ENCODE results near the gene CUX1. TPM values are rescaled to one million over a fixed set of nuclear protein-coding genes. Genes with fewer than 3 reads are reported as not detected.

Gene CUX1, protein sequence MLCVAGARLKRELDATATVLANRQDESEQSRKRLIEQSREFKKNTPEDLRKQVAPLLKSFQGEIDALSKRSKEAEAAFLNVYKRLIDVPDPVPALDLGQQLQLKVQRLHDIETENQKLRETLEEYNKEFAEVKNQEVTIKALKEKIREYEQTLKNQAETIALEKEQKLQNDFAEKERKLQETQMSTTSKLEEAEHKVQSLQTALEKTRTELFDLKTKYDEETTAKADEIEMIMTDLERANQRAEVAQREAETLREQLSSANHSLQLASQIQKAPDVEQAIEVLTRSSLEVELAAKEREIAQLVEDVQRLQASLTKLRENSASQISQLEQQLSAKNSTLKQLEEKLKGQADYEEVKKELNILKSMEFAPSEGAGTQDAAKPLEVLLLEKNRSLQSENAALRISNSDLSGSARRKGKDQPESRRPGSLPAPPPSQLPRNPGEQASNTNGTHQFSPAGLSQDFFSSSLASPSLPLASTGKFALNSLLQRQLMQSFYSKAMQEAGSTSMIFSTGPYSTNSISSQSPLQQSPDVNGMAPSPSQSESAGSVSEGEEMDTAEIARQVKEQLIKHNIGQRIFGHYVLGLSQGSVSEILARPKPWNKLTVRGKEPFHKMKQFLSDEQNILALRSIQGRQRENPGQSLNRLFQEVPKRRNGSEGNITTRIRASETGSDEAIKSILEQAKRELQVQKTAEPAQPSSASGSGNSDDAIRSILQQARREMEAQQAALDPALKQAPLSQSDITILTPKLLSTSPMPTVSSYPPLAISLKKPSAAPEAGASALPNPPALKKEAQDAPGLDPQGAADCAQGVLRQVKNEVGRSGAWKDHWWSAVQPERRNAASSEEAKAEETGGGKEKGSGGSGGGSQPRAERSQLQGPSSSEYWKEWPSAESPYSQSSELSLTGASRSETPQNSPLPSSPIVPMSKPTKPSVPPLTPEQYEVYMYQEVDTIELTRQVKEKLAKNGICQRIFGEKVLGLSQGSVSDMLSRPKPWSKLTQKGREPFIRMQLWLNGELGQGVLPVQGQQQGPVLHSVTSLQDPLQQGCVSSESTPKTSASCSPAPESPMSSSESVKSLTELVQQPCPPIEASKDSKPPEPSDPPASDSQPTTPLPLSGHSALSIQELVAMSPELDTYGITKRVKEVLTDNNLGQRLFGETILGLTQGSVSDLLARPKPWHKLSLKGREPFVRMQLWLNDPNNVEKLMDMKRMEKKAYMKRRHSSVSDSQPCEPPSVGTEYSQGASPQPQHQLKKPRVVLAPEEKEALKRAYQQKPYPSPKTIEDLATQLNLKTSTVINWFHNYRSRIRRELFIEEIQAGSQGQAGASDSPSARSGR (N-terminal part only)
- 156 TPM for total RNA-seq

DNA sequence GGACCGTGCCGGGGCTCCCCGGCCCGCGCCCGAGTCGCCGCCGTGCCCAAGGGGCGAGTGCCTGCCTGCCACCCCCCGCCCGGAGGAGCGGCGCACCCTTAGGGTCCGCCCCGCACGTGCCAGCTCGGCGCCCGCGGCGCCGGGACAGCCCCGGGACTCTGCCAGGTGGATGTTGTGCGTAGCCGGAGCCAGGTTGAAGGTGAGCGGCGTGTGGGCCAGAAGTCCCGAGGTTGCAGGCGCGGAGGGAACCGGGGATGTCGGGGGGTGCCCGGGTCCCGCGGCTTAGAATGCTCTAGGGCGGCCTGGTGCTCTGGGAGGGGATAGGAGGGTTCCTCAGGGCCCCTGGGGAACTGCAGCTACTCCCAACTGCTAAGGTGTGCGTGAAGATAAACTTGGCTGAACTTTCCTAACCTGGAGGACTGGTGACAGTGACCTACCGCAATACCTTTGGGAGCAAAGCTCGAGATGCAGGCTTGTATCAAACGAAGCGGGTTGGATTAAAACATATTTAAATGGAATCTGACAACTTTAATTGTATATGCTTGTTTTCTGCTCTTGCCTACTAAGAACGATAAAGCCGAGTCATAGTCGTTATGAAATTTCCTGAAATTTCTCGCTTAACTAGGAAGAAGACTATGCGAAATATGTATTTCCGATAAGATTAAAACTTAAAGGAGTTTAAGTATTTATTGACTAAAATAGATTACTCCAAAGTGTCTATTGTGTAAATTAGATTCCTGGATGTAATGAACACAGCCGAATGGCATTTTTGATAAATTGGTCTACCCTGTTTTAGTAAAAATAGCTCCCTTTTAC, at the start of gene CUX1:
TSS of gene CUX1 (plus strand) at position 156 of the 816 bp plus-strand sequence. CDS start at position 170, 14 bp downstream.
- ATAC-seq (no peak), DNase-seq (ENCODE audit: low spot score) (no peak)
- intact Hi-C loops (cut with DNase I) = loop anchor here (10.0 kb wide), 1 partner anchor 123 kb away; no protein-coding TSS in a partner anchor

DNA sequence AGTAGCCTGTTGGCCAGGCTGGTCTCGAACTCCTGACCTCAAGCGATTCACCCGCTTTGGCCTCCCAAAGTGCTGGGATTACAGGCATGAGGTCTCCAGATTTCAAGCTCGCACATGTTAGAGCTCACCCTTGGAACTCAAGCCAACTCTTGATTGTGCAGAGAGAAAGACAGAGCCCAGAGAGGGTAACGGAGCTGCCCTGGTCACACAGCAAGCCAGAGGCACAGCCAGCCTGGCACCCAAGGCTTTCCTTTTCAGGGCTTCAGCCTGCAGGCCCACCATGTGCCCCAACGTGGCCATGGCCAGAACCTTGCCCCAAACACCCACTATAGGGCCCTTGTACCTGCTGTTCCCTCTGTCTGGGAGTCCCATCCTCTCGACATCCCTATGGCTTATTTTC, 49.1 kb upstream of the CUX1 start:
- ATAC-seq (no peak), DNase-seq (ENCODE audit: low spot score) (no peak)
- intact Hi-C loops (cut with DNase I) = no loop called here

GRCh38 chr7:101770466-101770865, 47.0 kb upstream of the CUX1 start:
- no peak for ATAC-seq
- intact Hi-C loops (cut with DNase I) = loop anchor here (10.0 kb wide), 1 partner anchor 896 kb away; the partner anchor contains the start of gene SRRT

GRCh38 chr7:101772508-101773211, 44.8 kb upstream of the CUX1 start:
- ATAC-seq (no peak), DNase-seq (ENCODE audit: low spot score) (no peak)
- intact Hi-C loops (cut with DNase I) = loop anchor here (10.0 kb wide), 1 partner anchor 898 kb away; the partner anchor contains the start of gene SRRT

More at GRCh38 chr7:101770466-101770865, 47.0 kb upstream of the CUX1 start:
- DNase-seq (ENCODE audit: low spot score) = no peak

DNA sequence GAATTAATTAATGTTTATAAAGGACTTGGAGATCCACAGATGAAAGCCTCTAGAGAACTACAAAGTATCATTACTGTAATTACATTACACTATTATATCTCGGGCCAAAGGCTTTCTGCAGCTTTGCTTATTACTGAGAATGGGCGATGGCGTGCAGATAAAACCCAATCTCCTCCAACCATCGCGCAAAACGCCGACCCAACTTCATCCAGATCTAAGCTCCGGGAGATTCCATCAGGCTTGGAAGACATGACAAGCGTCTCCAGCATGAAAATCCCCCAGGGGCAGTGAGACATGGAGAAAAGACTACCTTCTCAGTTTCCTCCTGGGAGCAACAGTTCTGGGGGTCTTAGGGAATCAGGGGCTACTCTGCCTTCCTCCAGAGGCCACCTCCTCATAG, 42.2 kb upstream of the CUX1 start:
- DNase-seq (ENCODE audit: low spot score) (no peak), ATAC-seq (no peak)
- intact Hi-C loops (cut with DNase I) = loop anchor here (10.0 kb wide), 1 partner anchor 900 kb away; the partner anchor contains the start of gene SRRT

- intact Hi-C loops (cut with DNase I) = loop anchor here (10.0 kb wide), 1 partner anchor 903 kb away; the partner anchor contains the start of gene SRRT
- DNase-seq (ENCODE audit: low spot score) = no peak
- no peak for ATAC-seq
These were observed 39.3 kb upstream of the CUX1 start for GRCh38 chr7:101778026-101778580.

DNA sequence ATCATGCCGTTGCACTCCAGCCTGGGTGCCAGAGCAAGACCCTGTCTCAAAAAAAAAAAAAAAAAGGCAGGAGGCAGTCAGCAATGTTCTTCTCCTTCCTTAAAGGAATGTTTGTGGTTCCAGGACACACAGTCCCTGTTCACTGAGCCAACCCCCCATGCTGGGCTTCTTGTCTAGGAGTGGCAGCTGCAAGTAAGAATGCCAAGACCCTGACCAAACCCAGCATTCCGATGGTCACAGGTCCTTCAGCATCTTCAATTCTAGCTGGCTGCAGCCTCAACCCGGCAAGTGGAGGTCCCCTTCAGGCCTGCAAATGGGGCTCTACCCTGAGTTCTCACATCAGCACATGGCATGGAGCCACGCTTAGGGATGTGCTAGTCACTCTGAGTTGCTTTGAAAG, 38.2 kb upstream of the CUX1 start:
- DNase-seq (ENCODE audit: low spot score) (no peak), ATAC-seq (no peak)
- intact Hi-C loops (cut with DNase I) = loop anchor here (10.0 kb wide), 1 partner anchor 904 kb away; the partner anchor contains the start of gene SRRT

DNA sequence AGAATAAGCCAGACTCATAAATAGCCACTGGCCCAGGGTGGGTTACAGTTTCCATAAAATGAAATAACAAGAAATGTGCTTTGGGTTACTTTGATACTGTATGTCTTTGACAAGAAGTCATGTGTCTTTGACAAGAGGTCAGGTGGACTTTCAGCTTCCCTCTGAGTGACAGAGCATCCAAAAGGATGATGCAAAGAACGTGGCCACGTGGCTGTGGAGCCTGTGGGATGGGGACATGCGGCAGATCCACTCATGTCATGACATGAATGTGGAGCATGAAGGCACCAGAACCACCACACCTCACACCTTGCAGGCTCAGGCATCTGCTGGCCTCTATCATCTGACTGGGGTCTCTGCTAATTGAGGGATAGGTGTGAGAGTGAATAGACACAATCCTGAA, 37.1 kb upstream of the CUX1 start:
- no peak for DNase-seq (ENCODE audit: low spot score)
- intact Hi-C loops (cut with DNase I) = no loop called here
- no peak for ATAC-seq

DNA sequence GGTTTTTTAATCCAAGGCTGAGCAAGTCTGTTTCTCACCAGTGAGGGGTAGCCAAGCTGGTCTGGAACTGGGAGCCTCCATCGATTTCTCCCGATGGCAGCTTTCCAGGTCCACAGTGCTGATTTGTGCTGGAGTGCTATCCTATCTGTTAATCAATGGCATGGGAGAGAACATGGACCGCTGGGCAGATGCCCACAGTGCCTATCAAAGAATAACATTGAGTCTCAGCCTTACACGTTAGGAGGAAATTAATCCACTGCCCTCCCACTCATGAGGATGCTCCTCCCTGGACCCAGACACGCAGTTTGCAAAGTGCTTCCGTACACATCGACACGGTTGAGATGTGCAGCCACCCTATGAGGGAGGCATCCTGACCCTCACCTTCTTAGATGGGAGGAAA, 36.0 kb upstream of the CUX1 start:
- no peak for ATAC-seq
- DNase-seq (ENCODE audit: low spot score) = no peak
- intact Hi-C loops (cut with DNase I) = no loop called here

- ATAC-seq = no peak
- no peak for DNase-seq (ENCODE audit: low spot score)
- intact Hi-C loops (cut with DNase I) = no loop called here
These were observed 35.0 kb upstream of the CUX1 start for GRCh38 chr7:101782476-101782875.

- no peak for DNase-seq (ENCODE audit: low spot score)
- intact Hi-C loops (cut with DNase I) = no loop called here
- ATAC-seq = no peak
These were observed 34.5 kb upstream of the CUX1 start for GRCh38 chr7:101782896-101783295.

DNA sequence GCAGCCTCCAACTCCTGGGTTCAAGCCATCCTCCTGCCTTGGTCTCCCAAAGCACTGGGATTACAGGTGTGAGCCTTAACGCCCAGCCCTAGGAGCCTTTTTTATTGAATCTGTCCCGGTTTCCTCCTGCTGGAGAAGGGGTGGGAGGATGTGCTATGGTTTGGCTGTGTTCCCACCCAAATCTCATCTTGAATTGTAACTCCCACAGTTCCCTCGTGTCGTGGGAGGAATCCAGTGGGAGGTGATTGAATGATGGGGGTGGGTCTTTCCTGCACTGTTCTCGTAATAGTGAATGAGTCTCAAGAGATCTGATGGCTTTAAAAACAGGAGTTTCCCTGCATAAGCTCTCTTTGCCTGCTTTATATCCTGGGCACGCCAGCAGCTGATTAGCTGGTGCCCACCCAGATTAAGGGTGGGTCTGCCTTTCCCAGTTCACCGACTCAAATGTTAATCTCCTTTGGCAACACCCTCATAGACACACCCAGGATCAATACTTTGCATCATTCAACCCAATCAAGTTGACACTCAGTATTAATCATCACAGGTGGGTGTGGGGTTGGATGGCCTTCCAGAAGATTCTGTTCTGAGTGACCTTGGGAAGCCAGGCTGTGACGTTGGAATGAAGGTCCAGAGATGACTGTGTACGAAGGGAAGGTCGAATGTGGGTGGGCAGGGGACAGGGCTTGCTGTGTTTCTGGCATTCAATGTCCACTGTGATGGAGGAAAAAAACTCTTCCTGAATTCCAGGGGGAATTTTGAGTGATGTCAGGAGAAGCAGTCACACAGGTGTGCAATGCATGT, 33.8 kb upstream of the CUX1 start:
- intact Hi-C loops (cut with DNase I) = no loop called here
- ATAC-seq (no peak), DNase-seq (ENCODE audit: low spot score) (no peak)

DNA sequence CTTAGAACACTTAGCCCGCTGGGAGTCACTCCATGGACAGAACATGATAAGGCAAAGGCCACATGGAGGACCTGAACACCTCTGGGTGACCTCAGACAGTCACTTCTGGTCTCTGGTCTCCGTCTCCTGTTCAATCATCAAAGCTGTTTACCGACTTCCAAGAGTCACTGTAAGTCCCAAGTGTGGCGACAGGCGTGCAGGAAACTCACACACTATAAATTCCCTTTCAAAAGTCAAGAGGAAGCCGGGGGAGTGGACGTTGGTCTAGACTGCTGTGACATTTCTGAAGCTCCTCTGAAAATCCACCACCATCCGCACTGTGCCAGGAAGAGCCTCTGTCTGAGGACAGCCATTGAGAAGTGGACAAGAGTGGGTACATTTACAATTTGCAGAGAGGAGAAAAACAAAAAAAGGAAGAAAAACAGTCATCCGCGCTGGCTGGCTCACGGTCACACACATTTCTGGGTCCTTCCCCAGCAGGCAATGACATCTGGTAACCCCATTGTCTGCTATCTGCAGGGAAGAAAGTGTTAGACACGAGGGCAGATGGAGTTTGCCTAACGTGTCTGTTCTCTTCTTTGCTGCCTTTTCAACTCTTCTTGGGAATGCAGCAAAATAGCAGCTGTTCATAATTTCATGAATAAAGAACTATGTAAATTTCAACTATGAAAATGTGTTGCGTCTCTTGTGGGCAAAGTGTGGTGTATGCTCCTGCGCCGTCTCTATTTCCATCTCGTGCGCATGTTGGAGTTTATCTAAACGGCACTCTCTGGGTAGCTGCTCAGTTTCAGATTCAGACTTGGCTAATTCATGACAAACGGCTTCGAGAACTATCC, 32.9 kb upstream of the CUX1 start:
- intact Hi-C loops (cut with DNase I) = no loop called here
- DNase-seq (ENCODE audit: low spot score) = no peak
- peak; percentile 52 for ATAC-seq

DNA sequence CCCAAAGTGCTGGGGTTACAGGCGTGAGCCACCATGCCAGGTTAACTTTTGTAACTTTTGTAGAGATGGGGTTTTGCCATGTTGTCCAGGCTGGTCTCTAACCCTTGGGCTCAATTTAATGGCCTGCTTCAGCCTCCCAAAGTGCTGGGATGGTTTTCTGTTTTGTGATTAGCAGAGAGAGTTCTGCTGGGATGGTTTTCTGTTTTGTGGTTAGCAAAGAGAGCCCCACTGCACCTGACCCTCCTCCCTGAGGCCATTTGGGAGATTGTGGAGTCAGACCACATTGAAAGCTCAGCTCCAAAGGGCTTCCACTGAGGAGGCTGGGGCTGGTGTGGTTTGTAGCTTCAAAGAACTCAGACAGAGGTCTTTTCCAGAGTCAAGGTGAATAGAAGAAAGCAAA, 29.6 kb upstream of the CUX1 start:
- intact Hi-C loops (cut with DNase I) = no loop called here
- DNase-seq (ENCODE audit: low spot score) (no peak), ATAC-seq (no peak)

GRCh38 chr7:101788517-101788916, 28.9 kb upstream of the CUX1 start:
- no peak for DNase-seq (ENCODE audit: low spot score)
- no peak for ATAC-seq
- intact Hi-C loops (cut with DNase I) = no loop called here

Data from sciatic nerve (tissue), 2 donors.